PC-3 (cell line): ENCODE data around the gene MICALL2.

ENCODE experiments used
- CTCF ChIP-seq: fragments of 300-600 bp; sonication (generic); conservative IDR thresholded peaks from 2 replicates; pipeline ENCODE4 v1.5.1; 2017; ENCODE audit warnings: antibody characterized with exemption, low read depth, mild to moderate bottlenecking, low read length
- EZH2 ChIP-seq: fragments of 300-600 bp; sonication (generic); IDR thresholded peaks from one replicate; pipeline ENCODE4 v1.6.1; 2017; ENCODE audit warnings: antibody characterized with exemption, mild to moderate bottlenecking, low read length; ENCODE audit not compliant: unreplicated experiment

GRCh38 chr7:1394371-1394770, 64.9 kb downstream of the MICALL2 start:
- TF ChIP-seq EZH2 (no peak), CTCF (no peak)
